GM19025 (cell line): ENCODE results near the gene AEN.

Source experiments
- ATAC-seq: cut with Tn5 transposase; IDR thresholded peaks from one replicate; pipeline ENCODE4 v1.9.1; 2021; ENCODE audit warnings: mild to moderate bottlenecking, low read depth, moderate library complexity; ENCODE audit not compliant: unreplicated experiment

The AEN gene

GRCh38 chr15:88661041-88661700, 40.0 kb downstream of the AEN start:
- no peak for ATAC-seq

GRCh38 chr15:88661761-88662556, 40.8 kb downstream of the AEN start:
- no peak for ATAC-seq

DNA sequence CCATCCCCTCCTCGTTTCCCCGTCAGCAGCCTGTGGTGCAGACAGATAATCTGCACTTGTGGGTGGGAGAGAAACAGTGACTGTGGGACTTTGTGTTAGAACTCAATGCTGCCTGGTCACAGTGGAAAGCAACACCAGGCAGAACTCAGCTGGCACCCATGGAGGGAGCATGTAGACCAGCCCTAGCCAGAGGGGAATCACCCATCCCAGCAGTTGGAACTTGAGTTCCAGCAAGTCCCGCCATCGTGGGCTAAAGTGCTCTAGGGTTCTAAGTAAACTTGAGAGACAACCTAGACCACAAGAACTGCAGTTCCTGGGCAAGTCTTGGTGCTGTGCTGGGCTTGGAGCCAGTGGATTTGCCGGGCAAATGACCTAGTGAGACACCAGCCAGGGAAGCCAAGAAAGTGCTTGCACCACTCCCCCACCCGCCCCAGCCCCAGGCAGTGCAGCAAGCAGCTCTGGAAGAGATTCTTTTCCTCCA, 42.0 kb downstream of the AEN start:
- no peak for ATAC-seq

DNA sequence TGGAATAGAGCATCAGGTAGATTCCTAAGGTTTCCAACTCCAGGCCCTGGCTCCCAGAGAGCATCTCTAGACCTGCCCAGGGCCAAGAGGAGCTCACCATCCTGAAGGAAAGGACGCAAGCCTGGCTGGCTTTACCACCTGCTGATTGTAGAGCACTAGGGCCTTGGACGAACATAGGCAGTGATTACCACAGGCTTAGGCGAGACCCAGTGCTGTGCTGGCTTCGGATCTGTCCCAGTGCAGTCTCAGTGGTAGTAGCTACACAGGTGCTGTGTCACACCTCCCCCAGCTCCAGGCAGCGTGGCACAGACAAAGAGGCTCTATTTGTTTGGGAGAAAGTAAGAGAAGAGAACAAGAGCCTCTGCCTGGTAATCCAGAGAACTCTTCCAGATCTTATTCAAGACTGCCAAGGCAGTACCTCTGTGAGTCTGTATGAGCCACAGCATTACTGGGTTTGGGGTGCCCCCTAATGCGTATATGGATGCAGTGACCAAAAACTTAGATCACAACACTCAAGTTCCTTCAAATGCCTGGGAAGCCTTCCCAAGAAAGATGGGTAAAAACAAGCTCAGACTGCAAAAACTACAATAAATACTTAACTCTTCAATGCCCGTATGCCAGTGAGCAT, 43.1 kb downstream of the AEN start:
- ATAC-seq: no peak

- ATAC-seq: no peak
Measured at GRCh38 chr15:88674661-88675060, 53.5 kb downstream of the AEN start.

DNA sequence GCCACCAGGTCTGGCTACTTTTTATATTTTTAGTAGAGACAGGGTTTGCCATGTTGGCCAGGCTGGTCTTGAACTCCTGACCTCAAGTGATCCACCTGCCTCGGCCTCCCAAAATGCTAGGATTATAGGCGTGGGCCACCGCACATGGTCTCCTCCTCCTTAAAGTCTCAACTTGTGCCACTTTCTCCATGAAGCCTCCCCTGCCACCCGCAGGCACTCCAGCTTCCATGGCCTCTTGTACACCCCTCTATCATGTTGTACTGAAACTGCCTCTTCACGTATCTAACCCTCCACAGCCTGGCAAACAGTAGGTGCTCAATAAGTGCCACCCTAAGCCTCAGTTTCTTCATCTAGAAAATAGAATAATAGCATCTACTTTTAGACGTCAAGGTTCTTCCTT, 57.6 kb downstream of the AEN start:
- ATAC-seq: no peak

DNA sequence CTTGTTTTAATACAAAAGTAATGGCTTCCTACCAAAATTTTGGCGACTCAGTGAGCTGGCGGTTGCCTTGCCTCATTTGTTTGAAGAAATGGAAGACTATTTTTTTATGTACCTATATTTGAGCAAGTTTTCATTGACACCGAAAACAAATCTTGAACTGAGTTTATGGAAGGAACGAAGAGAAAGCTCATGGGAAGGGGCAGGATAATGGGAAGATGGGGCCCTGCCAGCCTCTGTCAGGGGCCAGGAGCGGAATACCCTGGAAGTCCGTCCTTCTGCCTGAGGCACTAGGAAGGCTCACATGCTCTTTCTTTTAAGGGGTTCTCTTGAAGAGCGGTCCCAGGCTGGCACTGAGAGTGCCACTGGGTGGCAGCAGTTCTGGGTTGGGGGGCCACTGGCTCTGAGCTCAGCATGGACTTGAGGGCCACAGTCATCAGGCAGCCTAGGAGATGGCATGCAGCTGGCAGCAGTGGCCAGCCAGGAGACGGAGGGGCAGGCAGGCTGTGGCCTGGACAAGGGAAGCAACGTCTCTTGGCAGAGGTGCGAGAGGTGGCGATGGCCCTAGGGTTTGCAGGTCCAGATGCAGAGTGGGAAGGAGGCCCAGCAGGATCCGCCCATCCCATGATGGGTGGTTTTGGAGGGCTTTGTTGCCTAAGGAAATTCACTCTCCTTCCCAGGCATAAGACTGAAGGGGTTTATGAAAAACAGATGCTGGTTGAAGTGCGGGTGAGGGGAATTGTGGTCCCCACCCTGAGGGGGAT, 59.3 kb downstream of the AEN start:
- ATAC-seq: no peak

GRCh38 chr15:88681610-88682221, 60.6 kb downstream of the AEN start:
- ATAC-seq: no peak
